Neural cell (in vitro differentiated cells): Measurements from ENCODE around the gene SH3PXD2B. TPM values are rescaled to one million over a fixed set of nuclear protein-coding genes. Genes with fewer than 3 reads are reported as not detected.
"Not testable (repeated sequence)": the region's sequence is repeated elsewhere in the genome, so short reads cannot be mapped to it uniquely, and the experiment has no call there.

Experiments
- H2AFZ ChIP-seq: fragments of 200-600, 300-800 bp; sonication (generic), shearing (Covaris generic); 2 replicates; pipeline ENCODE4 v1.6.0; 2014; ENCODE audit warnings: low read depth, mild to moderate bottlenecking, antibody characterized with exemption, low read length, moderate library complexity
- H3F3A ChIP-seq: fragments of 200-600 bp; shearing (Covaris generic); 2 replicates; pipeline ENCODE4 v1.6.1; 2016; ENCODE audit warnings: mild to moderate bottlenecking, moderate library complexity, mixed read lengths, antibody characterized with exemption, low read length; ENCODE audit not compliant: insufficient read depth, poor library complexity, severe bottlenecking
- H3K27ac ChIP-seq: fragments of 200-600, 300-800 bp; sonication (generic), shearing (Covaris generic); 2 replicates; pipeline ENCODE4 v1.5.1; 2014; ENCODE audit warnings: mild to moderate bottlenecking, low read length, moderate library complexity
- H3K27me3 ChIP-seq: fragments of 300-800, 200-600 bp; sonication (generic), shearing (Covaris generic); 2 replicates; pipeline ENCODE4 v1.6.0; 2014; ENCODE audit warnings: mild to moderate bottlenecking, low read depth, low read length, moderate library complexity; ENCODE audit not compliant: insufficient read depth
- H3K36me3 ChIP-seq: fragments of 300-800, 200-600 bp; sonication (generic), shearing (Covaris generic); 2 replicates; pipeline ENCODE4 v1.5.1; 2014; ENCODE audit warnings: mild to moderate bottlenecking, antibody characterized with exemption, low read length, moderate library complexity; ENCODE audit not compliant: insufficient read depth
- H3K4me2 ChIP-seq: fragments of 300-800, 200-600 bp; sonication (generic), shearing (Covaris generic); 2 replicates; pipeline ENCODE4 v1.6.0; 2014; ENCODE audit warnings: mild to moderate bottlenecking, low read length
- H3K4me3 ChIP-seq: fragments of 300-800, 200-600 bp; sonication (generic), shearing (Covaris generic); 2 replicates; pipeline ENCODE4 v1.5.1; 2014; ENCODE audit warnings: mild to moderate bottlenecking, low read length, moderate library complexity
- H3K79me2 ChIP-seq: fragments of 200-600 bp; shearing (Covaris generic); replicated peaks from 2 replicates; pipeline ENCODE4 v1.6.0; 2014; ENCODE audit warnings: mild to moderate bottlenecking, low read length, moderate library complexity; ENCODE audit not compliant: insufficient read depth
- H3K9ac ChIP-seq: fragments of 300-800, 200-600 bp; sonication (generic), shearing (Covaris generic); 2 replicates; pipeline ENCODE4 v1.6.1; 2016; ENCODE audit warnings: mild to moderate bottlenecking, low read length, mixed read lengths
- H3K9me2 ChIP-seq: fragments of 200-600 bp; shearing (Covaris generic); 2 replicates; pipeline ENCODE4 v1.6.1; 2016; ENCODE audit warnings: mild to moderate bottlenecking, low read length, mixed read lengths; ENCODE audit not compliant: insufficient read depth
- H3K9me3 ChIP-seq: fragments of 200-600, 300-800 bp; sonication (generic), shearing (Covaris generic); 2 replicates; pipeline ENCODE4 v1.6.1; 2016; ENCODE audit warnings: mild to moderate bottlenecking, mixed run types, low read length, moderate library complexity, mixed read lengths
- H4K20me1 ChIP-seq: fragments of 200-600 bp; shearing (Covaris generic); 2 replicates; pipeline ENCODE4 v1.6.1; 2016; ENCODE audit warnings: mild to moderate bottlenecking, mixed run types; ENCODE audit not compliant: insufficient read depth
- EP300 ChIP-seq: fragments of 450-650 bp; conservative IDR thresholded peaks from 2 replicates; pipeline ENCODE4 v1.6.1; 2014; ENCODE audit warnings: antibody characterized with exemption, mild to moderate bottlenecking, moderate library complexity; ENCODE audit not compliant: poor library complexity, severe bottlenecking
- EZH2 ChIP-seq: fragments of 200-600, 300-800 bp; shearing (Covaris generic), sonication (generic); IDR thresholded peaks from 2 replicates; pipeline ENCODE4 v1.6.1; 2014; ENCODE audit warnings: antibody characterized with exemption, low read length, borderline replicate concordance, mild to moderate bottlenecking; ENCODE audit not compliant: insufficient read depth, poor library complexity, severe bottlenecking
- MXI1 ChIP-seq: fragments of 450-650 bp; conservative IDR thresholded peaks from 2 replicates; pipeline ENCODE4 v1.6.1; 2014; ENCODE audit warnings: antibody characterized with exemption, mild to moderate bottlenecking; ENCODE audit not compliant: poor library complexity, severe bottlenecking
- POLR2AphosphoS5 ChIP-seq: IDR thresholded peaks from 2 replicates; pipeline ENCODE4 v1.6.1; 2012
- RAD21 ChIP-seq: fragments of 450-650 bp; conservative IDR thresholded peaks from 2 replicates; pipeline ENCODE4 v1.6.1; 2014; ENCODE audit warnings: antibody characterized with exemption, mild to moderate bottlenecking, moderate library complexity
- SMC3 ChIP-seq: fragments of 450-650 bp; conservative IDR thresholded peaks from 2 replicates; pipeline ENCODE4 v1.6.1; 2014; ENCODE audit warnings: antibody characterized with exemption, mild to moderate bottlenecking, moderate library complexity; ENCODE audit not compliant: poor library complexity
- TAF1 ChIP-seq: IDR thresholded peaks from 2 replicates; pipeline ENCODE4 v1.6.1; 2012; ENCODE audit warnings: low read depth
- polyA plus RNA-seq: library from polyadenylated mRNA; depleted of rRNA; stranded (reverse); fragments of >200 nt; gene quantifications from 2 replicates; pipeline ENCODE4 v1.2.3, GENCODE V29; 2014
- TF ChIP-seq, protein P1 (sequence below): fragments of 450-650 bp; IDR thresholded peaks from 2 replicates; pipeline ENCODE4 v1.5.1; 2014; ENCODE audit warnings: antibody characterized with exemption, mild to moderate bottlenecking, moderate library complexity; ENCODE audit not compliant: poor library complexity, severe bottlenecking
- TF ChIP-seq, protein P2 (sequence below): IDR thresholded peaks from 2 replicates; pipeline ENCODE4 v1.6.1; 2012; ENCODE audit warnings: borderline replicate concordance

Gene SH3PXD2B
- polyA plus RNA-seq, 1 donor from 2014 or later: 11.7 TPM

DNA sequence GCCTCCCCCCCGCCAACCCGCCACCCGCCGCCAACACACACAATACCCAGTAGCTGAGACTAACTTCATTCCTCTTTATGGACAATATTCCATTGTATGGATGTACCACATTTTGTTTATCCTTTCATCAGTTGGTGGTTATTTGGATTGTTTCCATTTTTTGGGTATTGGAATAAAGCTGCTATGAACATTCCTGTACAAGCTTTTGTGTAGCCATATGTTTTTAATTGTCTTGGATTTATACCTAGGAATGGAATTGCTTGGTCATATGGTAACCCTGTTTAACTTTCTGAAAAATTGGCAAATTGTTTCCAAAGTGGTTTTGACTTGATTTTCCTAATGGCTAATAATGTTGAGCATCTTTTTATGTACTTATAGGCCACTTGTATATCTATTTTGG, 165.9 kb downstream of the SH3PXD2B start:
- H3K9me3 ChIP-seq: no peaks in the 10 kb centered on the region
- no peaks in the 10 kb centered on the region for H4K20me1 ChIP-seq
- H3K4me3 ChIP-seq: no peak overlapping the region
- no peaks in the 10 kb centered on the region for H3F3A ChIP-seq
- H3K27me3 ChIP-seq: no peaks in the 10 kb centered on the region
- H3K36me3 ChIP-seq: no peaks in the 10 kb centered on the region
- no peak overlapping the region for H3K9ac ChIP-seq
- no peak overlapping the region for H3K4me2 ChIP-seq
- no peak for TF ChIP-seq EP300
- TF ChIP-seq, protein P1, sequence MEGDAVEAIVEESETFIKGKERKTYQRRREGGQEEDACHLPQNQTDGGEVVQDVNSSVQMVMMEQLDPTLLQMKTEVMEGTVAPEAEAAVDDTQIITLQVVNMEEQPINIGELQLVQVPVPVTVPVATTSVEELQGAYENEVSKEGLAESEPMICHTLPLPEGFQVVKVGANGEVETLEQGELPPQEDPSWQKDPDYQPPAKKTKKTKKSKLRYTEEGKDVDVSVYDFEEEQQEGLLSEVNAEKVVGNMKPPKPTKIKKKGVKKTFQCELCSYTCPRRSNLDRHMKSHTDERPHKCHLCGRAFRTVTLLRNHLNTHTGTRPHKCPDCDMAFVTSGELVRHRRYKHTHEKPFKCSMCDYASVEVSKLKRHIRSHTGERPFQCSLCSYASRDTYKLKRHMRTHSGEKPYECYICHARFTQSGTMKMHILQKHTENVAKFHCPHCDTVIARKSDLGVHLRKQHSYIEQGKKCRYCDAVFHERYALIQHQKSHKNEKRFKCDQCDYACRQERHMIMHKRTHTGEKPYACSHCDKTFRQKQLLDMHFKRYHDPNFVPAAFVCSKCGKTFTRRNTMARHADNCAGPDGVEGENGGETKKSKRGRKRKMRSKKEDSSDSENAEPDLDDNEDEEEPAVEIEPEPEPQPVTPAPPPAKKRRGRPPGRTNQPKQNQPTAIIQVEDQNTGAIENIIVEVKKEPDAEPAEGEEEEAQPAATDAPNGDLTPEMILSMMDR: no peak
- no peak for TF ChIP-seq POLR2AphosphoS5
- no peak for TF ChIP-seq RAD21
- TF ChIP-seq, protein P2, sequence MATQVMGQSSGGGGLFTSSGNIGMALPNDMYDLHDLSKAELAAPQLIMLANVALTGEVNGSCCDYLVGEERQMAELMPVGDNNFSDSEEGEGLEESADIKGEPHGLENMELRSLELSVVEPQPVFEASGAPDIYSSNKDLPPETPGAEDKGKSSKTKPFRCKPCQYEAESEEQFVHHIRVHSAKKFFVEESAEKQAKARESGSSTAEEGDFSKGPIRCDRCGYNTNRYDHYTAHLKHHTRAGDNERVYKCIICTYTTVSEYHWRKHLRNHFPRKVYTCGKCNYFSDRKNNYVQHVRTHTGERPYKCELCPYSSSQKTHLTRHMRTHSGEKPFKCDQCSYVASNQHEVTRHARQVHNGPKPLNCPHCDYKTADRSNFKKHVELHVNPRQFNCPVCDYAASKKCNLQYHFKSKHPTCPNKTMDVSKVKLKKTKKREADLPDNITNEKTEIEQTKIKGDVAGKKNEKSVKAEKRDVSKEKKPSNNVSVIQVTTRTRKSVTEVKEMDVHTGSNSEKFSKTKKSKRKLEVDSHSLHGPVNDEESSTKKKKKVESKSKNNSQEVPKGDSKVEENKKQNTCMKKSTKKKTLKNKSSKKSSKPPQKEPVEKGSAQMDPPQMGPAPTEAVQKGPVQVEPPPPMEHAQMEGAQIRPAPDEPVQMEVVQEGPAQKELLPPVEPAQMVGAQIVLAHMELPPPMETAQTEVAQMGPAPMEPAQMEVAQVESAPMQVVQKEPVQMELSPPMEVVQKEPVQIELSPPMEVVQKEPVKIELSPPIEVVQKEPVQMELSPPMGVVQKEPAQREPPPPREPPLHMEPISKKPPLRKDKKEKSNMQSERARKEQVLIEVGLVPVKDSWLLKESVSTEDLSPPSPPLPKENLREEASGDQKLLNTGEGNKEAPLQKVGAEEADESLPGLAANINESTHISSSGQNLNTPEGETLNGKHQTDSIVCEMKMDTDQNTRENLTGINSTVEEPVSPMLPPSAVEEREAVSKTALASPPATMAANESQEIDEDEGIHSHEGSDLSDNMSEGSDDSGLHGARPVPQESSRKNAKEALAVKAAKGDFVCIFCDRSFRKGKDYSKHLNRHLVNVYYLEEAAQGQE: no peak
- no peak for TF ChIP-seq SMC3
- no peak for TF ChIP-seq TAF1
- TF ChIP-seq MXI1: no peak
- no peak for TF ChIP-seq EZH2
- no peaks in the 10 kb centered on the region for H3K79me2 ChIP-seq
- H3K27ac ChIP-seq: no peak overlapping the region
- H2AFZ ChIP-seq: no peak overlapping the region
- no peaks in the 10 kb centered on the region for H3K9me2 ChIP-seq

DNA sequence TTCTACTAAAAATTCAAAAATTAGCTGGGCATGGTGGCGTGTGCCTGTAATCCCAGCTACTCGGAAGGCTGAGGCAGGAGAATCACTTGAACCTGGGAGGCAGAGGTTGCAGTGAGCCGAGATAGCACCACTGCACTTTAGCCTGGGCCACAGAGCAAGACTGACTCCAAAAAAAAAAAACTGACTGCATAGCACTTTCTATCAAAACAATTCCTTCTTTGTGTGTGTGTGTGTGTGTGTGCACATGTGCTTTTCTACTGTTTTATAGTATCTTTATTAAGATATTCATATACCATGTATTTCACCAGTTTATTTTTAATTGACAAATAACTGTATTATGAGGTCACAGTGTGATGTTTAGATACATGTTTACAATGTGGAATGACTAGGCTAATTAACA, 167.2 kb downstream of the SH3PXD2B start:
- H3K9me3 ChIP-seq, H2AFZ ChIP-seq, H3K36me3 ChIP-seq, H3K9ac ChIP-seq, H4K20me1 ChIP-seq, H3K4me3 ChIP-seq, H3K4me2 ChIP-seq, H3K27me3 ChIP-seq, H3F3A ChIP-seq, H3K9me2 ChIP-seq, H3K27ac ChIP-seq: not testable (repeated sequence)
- H3K79me2 ChIP-seq: peaks cover 12% of the 10 kb centered on the region
